ENCODE data around the gene MYOD1.

The MYOD1 gene

DNA sequence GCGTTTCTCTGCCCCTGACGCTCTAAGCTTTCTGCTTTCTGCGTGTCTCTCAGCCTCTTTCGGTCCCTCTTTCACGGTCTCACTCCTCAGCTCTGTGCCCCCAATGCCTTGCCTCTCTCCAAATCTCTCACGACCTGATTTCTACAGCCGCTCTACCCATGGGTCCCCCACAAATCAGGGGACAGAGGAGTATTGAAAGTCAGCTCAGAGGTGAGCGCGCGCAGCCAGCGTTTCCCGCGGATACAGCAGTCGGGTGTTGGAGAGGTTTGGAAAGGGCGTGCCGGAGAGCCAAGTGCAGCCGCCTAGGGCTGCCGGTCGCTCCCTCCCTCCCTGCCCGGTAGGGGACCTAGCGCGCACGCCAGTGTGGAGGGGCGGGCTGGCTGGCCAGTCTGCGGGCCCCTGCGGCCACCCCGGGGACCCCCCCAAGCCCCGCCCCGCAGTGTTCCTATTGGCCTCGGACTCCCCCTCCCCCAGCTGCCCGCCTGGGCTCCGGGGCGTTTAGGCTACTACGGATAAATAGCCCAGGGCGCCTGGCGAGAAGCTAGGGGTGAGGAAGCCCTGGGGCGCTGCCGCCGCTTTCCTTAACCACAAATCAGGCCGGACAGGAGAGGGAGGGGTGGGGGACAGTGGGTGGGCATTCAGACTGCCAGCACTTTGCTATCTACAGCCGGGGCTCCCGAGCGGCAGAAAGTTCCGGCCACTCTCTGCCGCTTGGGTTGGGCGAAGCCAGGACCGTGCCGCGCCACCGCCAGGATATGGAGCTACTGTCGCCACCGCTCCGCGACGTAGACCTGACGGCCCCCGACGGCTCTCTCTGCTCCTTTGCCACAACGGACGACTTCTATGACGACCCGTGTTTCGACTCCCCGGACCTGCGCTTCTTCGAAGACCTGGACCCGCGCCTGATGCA lies at the start of gene MYOD1:
MYOD1 (plus strand) TSS at position 544 of the 910 bp plus-strand sequence; CDS start at position 756, 212 bp downstream.
- DNase-seq = no peak

DNA sequence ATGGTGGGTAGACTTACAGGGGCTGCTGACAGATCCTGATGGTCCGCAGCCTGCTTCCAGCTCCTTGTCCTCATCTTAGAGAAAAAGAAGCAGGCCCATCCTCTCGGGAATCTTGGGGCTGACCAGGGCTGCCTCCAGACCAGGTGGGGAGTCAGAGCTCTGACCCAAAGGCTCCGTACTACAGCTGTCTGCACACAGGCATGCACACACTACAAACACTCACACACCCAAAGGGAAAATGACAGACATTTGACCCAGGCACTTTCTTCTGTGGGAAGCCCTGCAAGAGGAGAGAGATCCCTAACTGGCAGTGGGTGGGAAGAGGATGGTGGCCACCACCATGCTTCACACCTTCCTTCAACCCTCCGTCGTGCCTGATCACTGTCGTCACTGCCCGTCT lies 46.9 kb upstream of the MYOD1 start:
- no peak for DNase-seq

DNA sequence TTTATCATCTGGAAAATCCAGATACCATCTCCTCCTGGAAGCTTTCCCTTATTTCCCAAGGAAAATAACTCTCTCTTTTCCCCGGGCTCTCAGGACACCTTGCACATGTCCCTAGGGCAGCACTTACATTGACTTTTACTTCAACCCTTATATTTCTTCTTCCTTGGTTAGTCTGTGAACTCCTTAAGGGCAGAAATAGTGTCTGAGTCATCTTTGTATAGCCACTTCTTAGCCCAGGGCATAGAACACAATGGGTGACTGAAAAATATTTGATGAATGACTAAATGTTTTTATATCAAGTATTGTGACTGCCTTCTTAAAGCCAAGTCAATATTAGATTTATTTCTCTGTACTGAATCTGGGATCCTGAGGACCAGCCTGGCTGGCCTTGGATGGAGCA lies 45.4 kb upstream of the MYOD1 start:
- no peak for DNase-seq

DNA sequence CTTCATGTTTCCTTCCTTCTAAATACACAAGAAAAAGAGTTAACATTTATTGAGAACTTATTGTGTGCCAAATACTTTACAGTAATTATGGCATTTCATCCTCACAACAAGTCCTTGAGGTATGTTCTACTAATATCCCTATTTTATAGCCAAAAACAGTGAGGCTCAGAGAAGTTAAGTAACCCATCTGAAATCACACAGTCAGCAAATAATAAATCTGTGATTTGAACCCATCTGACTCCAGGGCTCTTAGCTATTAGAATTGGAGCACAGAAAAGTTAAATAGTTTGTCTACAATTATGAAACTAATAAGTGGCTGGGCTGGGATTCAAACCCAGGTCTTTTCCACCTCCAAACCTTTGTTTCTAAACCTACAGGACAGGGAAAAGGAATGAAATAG lies 36.5 kb upstream of the MYOD1 start:
- DNase-seq = no peak

DNA sequence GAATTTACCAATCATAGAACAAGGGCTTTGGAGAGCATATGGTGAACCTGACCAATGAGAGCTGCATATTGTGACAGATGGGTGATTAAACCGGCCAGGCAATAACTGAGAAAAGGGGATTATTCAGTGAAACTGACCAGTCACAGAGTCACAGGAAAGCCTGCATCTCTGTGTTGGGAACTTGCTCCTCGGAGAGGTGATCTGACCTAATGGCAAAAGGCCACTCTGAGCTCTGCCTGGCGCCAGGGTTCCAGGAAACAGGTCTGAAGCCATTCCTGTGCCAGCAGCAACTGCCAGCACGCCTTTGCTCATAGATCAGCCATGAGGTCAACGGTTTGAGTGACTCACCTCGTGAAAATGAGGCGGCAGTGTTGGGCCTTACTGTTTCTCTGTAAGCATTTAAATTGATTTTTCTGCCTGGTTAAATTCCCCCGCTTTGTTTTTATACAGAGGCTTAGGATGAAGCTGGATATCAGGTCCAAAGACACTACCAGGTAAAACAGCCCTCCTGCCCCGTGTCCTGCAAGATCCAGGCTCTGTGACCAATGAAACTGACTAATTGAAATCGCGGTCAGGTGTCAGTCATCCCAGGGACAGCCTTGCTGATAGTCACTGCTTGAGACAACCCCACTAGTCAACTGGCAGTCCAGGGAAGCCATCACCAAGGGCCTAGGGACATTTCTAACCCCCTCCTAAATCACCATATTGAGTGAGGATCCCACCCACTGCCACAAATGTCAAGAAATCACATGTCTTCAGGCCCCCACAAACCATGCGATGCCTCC lies 35.8 kb upstream of the MYOD1 start:
- DNase-seq = no peak

DNA sequence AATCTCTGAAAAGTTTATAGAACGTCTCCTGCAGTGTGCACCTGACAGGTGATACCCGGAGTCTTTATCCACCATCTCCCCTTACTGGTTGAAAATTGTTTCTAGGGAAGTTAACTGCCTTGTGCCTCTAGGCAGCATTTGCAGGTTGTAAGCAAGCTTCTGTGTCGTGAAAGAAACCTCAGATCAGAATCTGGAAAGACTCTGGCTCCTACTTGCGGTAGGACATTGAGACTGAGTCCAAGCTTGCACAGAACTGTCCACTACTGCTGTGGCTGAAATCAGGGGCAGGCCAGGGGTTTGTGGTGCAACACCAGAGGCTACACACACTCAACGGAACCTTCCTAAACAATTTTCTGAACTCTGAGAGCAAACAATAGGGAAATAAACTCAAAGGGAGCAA lies 34.8 kb upstream of the MYOD1 start:
- DNase-seq = no peak

DNA sequence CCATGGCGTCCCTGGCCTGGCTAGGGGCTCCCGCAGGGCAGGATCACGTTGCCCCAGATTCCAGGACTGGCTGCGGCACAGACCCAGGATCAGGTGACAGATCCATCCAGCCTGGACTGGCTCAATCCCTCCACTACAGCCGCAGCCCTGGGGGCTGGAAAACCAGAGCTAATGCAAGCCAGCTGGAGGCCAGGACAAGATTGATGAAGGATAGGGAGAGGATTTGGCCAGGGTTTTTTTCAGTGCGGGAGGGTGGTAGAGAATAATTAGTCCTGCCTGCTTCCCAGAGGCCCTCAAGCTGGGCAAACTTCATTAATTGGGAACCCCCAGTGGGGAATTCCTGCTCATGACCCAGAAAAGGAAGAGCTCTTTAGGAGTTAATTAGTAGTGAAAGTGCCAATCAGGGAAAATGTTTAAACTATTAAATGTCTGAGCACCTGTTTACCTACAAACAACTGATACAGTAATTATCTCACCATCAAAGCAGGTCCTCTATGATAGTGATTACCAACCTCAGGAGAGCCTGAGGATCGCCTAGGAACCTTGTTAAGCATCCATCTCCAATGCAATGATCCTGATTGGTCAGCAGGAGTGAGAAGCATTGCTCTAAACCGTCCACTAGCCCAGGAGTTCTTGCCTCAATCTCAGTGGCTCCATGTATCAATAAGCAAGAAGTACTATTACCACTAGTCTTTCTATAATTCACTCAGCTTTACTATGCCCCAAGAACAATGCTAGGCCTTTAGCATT lies 33.0 kb upstream of the MYOD1 start:
- no peak for DNase-seq

DNA sequence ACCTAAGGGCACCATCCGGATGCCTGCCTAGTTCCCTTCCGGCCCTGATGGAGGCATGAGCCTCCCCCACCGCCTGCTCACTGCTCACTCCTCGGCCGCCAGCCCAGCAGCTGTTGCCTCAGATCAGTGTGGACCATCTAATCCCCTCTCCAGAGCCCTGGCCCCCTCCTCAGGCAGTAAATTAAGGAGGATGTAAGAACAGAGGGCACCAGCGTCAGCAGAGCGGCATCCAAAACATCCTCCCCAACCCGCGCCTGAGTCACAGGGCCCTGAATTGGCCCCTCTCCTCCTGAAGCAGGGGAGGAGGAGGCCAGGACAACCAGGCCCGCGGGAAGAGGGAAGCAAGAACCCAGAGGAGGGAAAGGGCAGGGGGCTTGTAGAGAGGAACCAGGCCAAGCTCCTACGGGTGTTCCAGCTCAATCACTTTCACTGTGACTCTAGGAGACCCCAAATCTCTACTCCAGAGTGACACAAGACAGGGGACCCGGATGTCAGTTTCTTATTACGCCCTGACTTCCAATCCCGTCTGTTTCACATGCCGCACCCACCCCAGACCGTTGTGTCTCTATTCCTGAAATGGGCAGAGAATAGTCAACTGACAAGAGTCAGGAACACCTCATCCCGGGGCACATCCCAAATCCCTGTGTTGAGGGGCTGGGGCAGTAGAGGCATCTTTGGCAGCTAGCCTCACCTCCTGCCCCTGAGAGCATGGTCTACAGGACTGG lies 31.3 kb upstream of the MYOD1 start:
- no peak for DNase-seq

DNA sequence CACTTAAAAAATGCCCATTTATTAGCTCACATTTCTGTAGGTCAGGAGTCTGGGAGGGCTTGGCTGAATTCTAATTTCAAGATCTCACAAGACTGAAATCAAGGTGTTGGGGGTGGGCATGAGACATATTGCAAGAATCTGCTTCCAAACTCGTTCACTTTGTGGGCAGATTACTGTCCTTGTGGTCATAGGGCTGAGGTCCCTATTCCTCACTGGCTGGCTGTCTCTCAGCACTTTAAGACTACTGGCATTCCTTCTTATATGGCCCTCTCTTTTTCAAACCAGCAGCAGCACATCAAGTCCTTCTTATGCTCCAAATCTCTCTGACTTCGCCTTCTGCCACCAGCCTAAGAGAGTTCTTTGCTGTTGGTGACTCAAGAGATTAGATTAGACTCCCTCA lies 27.8 kb upstream of the MYOD1 start:
- no peak for DNase-seq

DNA sequence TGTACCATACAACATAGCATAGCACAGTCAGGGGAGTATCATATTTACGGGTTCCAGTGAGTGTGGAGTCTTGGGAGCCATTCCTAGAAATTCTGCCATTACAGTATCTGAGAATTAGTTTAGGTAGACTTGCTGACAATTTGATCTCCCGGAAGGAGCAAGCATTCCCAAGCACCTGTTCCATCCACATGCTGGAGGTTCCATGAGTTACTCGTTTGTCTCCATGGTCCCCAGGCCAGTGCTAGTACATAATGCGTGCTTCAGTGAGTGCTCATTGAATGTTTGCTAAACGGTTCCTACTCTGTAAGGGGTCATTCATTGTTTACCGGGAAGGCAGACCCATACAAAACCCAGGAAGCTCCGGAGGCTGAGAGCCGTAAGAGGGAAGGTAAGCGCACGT lies 27.4 kb upstream of the MYOD1 start:
- no peak for DNase-seq

DNA sequence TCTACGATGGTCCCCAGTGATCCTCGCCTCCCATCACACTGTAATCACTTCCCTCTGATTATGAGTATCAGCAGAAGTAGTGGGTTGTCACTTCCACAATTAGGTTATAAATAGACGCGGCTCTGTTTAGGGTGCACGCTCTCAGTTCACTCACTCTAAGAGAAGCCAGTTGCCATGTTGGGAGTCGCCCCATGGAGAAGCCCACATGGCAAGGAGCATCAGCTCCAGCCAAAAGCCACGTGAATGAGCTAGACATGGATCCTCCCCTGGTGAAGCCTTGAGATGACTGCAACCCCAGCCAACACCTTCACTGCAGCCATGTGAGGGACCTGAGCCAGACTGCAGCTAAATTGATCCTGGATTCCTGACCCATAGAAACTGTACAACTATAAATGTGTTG lies 26.4 kb upstream of the MYOD1 start:
- DNase-seq = no peak

DNA sequence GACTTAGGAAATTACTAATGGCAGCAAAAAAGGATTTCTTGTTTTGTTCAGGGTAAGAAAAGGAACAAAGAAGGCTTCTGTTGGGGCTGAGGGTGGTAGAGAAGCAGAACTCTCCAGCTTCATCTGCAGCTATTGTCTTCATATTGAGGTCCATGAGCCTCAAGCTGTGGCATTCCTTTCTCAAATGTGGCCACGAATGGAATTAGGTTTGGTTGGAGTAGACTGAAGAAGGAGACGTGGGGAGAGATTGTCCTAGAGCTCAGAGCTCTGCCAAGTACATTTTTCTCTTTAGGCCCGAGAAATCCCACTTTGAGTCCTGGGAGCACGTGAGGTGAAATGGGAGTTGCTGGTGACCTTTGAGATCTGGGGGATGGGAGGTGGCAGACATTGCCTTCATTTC lies 25.8 kb upstream of the MYOD1 start:
- no peak for DNase-seq

DNA sequence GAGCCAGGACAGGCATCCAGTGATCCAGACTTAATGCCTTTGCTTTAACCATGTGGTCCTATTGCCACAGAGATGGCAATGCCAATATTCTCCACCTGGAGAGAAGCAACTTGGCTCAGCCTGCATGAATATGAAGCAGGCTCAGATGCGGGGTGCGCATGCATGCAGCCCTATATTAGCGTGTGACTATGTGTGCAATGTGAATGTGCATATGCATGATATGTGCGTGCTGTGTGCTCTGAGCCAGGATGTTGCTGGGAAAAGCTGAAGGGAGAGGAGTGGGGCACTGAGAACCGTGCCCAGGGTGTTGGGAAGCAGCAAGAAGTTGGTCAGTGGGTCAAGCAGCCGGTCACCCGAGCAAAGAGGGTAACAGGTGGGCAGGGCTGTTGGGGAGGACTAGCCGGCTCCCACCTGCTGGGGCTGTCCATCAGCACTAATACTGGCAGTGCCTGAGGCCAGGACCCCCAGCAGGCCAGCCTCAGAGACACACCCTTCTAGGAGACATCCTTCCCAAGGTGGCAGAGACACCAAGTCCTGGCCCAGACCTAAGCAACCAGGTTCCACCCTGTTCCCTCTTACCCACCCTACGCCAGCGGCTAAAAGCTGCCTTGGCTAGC lies 24.8 kb upstream of the MYOD1 start:
- DNase-seq = no peak

DNA sequence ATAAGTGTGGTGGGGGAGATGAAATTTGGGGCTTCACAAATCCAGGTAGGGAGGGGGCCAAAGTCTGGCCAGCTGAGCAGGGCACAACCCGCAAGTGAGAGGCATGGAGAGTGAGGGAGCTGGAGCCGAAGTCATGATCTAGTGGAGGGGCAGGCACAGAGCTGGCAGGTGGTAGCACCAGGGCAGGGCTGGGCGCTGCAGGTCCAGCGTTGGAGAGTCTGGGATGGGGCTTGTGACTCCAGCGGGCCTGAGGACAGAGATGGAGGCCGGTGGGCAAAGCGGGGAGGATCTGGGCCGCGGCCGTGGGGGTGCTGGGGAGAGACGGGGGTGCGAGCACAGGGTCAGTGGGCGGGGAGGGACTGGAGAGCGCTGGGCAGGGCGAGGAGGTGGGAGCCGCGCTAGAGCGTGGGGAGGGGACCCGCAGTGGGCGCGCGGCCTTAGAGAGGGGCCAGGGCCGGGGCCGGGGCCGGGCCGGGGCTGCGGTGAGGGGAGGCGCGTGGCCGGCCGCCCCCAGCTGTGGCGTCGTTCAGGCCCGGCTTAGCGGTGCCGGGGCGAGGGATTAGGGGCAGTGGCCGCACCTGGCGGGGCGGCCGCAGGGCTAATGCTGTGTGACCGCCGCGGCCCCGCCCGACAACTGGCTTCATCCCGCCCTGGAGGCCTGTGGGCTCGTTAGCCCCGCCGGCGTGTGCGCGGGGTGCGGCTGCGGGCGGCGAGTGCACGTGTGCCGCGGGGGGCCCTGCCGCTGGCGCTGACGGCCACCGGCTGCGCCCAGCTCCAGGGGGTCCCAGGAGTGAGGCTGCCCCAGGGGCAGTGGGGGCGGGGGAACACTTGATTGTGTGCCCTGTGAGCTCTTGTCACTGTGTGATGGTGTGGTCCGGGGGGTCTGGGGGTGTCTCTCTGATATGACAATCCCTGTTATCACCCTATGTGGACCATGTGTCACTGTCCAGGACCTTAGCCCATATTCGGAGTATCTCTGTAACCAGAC lies 23.6 kb upstream of the MYOD1 start:
- no peak for DNase-seq

DNA sequence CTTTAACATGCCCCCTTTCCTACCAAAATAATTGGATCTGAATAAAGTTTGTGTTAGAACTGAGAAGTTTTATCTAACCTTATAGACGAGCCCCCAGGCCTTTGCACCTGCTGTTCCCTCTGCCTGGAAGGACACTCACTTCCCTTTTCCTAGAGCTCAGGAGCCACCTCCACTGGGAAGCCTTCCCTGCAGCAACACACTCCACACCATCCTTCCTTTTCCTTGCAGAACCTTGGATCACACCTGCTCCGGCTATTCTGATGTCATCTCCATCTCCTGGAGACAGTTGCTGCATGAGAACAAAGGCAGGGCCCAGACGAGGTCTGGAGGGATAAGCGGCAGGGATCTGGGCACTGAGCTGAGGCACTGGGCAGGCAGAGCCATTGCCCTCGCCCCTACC lies 22.6 kb upstream of the MYOD1 start:
- DNase-seq = no peak

DNA sequence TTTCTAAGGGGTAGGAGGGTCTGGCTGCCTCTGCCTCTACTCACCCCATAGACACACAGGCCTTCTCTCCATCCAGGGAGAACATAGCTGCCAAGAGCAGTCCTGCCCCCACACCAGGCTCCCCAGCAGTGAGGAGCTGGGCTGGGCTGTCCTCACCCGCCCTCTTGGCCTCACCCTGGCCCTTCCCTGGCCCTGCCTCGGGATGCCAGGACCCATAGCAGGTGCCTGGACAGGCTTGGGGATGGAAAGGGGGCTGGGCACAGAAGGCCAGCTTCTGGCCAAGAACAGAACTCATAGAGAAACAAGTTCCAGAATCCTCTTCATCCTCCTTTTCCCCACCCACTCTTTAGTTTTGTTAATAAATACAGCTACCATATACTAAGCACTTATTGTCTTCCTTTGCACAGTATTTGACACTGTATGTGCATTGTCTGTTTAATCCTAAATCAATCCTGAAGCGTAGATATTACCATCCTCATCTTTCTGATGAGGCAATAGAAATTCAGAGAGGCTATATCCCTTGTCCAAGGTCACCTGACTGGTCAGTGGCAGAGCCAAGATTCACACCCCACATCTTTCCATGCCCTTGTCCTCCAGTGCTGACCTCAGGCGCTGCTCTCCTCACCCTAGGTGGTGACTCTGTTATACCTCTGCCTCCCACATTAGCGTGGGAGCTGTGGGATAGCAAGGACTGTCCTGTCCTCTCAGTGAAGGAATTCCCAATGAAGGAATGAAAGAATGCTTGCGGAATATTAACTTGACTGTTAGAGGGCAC lies 22.0 kb upstream of the MYOD1 start:
- no peak for DNase-seq

DNA sequence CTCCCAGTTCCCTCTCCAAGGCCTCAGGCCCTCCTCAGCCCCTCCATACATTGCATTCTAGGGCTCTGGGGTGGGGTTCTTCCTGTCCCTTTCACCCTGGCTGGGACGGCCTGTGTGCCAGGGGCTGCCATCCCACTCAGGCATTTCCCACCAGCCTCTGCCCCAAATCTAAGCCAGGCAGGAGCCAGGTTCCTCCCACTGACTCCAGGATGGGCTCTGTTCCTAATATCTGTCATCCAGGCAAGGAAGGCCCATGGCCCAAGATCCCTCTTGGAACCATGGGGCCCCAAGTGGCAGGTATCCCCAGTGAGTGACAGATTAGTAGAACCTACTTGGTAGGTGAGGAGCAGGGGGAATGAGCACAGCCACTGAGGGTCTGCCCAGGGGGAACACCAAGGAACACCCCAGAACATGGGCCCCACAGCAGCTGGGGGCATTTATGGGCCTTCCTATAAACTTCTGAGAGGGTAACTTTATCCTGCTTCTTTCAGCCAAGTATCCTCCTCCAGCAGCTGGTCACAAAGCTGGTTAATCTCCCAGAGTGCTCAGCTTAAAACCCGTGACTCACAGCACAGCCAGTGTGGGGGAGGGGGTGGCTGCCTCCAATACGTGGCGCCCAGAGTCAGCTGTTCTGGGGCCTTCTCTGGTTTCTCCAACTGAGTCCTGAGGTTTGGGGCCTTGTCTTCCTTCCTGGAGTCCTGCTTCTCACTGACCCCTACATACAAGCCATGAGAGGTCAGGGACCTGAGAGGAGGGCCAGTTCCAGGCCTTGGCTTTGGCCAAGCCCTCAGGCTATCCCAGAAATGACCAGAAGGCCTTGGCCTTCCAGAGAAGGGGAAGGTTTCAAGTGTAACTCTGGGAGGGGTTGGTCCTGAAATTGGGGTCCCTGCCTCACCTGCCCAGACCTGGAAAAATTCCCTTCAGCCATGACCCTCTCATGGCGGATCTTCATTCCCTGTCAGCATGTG lies 19.9 kb upstream of the MYOD1 start:
- no peak for DNase-seq
